ENCODE results near the gene PRDM16.
"Not testable (repeated sequence)": the region's sequence is repeated elsewhere in the genome, so short reads cannot be mapped to it uniquely, and the experiment has no call there.

The PRDM16 gene

GRCh38 chr1:3160647-3161145 is 91.7 kb downstream of the PRDM16 start:
- in situ Hi-C loops (cut with HindIII; ENCODE audit: low pct_unique_long_range_greater_than_20kb, low sequenced_read_pairs) = no loop called here
- DNase-seq (ENCODE audit: low read depth in 1 of 2, low spot score in 1 of 2) = no peak
- TF ChIP-seq JUND (IDR thresholded peaks at IDR 0.05; ENCODE audit: low read depth) = no peak

GRCh38 chr1:3161176-3161840 is 92.3 kb downstream of the PRDM16 start:
- in situ Hi-C loops (cut with HindIII; ENCODE audit: low pct_unique_long_range_greater_than_20kb, low sequenced_read_pairs) = no loop called here
- no peak for TF ChIP-seq JUND (IDR thresholded peaks at IDR 0.05; ENCODE audit: low read depth)
- no peak for DNase-seq (ENCODE audit: low read depth in 1 of 2, low spot score in 1 of 2)

- no peak for TF ChIP-seq JUND (IDR thresholded peaks at IDR 0.05; ENCODE audit: low read depth)
- in situ Hi-C loops (cut with HindIII; ENCODE audit: low pct_unique_long_range_greater_than_20kb, low sequenced_read_pairs) = no loop called here
- no peak for DNase-seq (ENCODE audit: low read depth in 1 of 2, low spot score in 1 of 2)
Measured at GRCh38 chr1:3162322-3162882, 93.4 kb downstream of the PRDM16 start.

- in situ Hi-C loops (cut with HindIII; ENCODE audit: low pct_unique_long_range_greater_than_20kb, low sequenced_read_pairs) = no loop called here
- no peak for DNase-seq (ENCODE audit: low read depth in 1 of 2, low spot score in 1 of 2)
- TF ChIP-seq JUND (IDR thresholded peaks at IDR 0.05; ENCODE audit: low read depth) = no peak
Measured at GRCh38 chr1:3163356-3163755, 94.4 kb downstream of the PRDM16 start.

GRCh38 chr1:3164671-3165070 is 95.7 kb downstream of the PRDM16 start:
- no peak for TF ChIP-seq JUND (IDR thresholded peaks at IDR 0.05; ENCODE audit: low read depth)
- in situ Hi-C loops (cut with HindIII; ENCODE audit: low pct_unique_long_range_greater_than_20kb, low sequenced_read_pairs) = no loop called here
- DNase-seq (ENCODE audit: low read depth in 1 of 2, low spot score in 1 of 2) = no peak

GRCh38 chr1:3165189-3165588 is 96.2 kb downstream of the PRDM16 start:
- DNase-seq (ENCODE audit: low read depth in 1 of 2, low spot score in 1 of 2); in situ Hi-C loops (cut with HindIII; ENCODE audit: low pct_unique_long_range_greater_than_20kb, low sequenced_read_pairs): not testable (repeated sequence)

- no peak for DNase-seq (ENCODE audit: low read depth in 1 of 2, low spot score in 1 of 2)
- no peak for TF ChIP-seq JUND (IDR thresholded peaks at IDR 0.05; ENCODE audit: low read depth)
- in situ Hi-C loops (cut with HindIII; ENCODE audit: low pct_unique_long_range_greater_than_20kb, low sequenced_read_pairs) = no loop called here
Measured at GRCh38 chr1:3166206-3166918, 97.4 kb downstream of the PRDM16 start.

- in situ Hi-C loops (cut with HindIII; ENCODE audit: low pct_unique_long_range_greater_than_20kb, low sequenced_read_pairs) = no loop called here
- TF ChIP-seq JUND (IDR thresholded peaks at IDR 0.05; ENCODE audit: low read depth) = no peak
- DNase-seq (ENCODE audit: low read depth in 1 of 2, low spot score in 1 of 2) = no peak
Measured at GRCh38 chr1:3167255-3167654, 98.3 kb downstream of the PRDM16 start.

GRCh38 chr1:3168678-3169077 is 99.7 kb downstream of the PRDM16 start:
- no peak for DNase-seq (ENCODE audit: low read depth in 1 of 2, low spot score in 1 of 2)
- TF ChIP-seq JUND (IDR thresholded peaks at IDR 0.05; ENCODE audit: low read depth) = no peak
- in situ Hi-C loops (cut with HindIII; ENCODE audit: low pct_unique_long_range_greater_than_20kb, low sequenced_read_pairs) = no loop called here

- DNase-seq (ENCODE audit: low read depth in 1 of 2, low spot score in 1 of 2) = no peak
- TF ChIP-seq JUND (IDR thresholded peaks at IDR 0.05; ENCODE audit: low read depth) = no peak
- in situ Hi-C loops (cut with HindIII; ENCODE audit: low pct_unique_long_range_greater_than_20kb, low sequenced_read_pairs) = no loop called here
Measured at GRCh38 chr1:3169665-3170356, 100.8 kb downstream of the PRDM16 start.

GRCh38 chr1:3170561-3171453 is 101.8 kb downstream of the PRDM16 start:
- in situ Hi-C loops (cut with HindIII; ENCODE audit: low pct_unique_long_range_greater_than_20kb, low sequenced_read_pairs) = no loop called here
- TF ChIP-seq JUND (IDR thresholded peaks at IDR 0.05; ENCODE audit: low read depth) = no peak
- DNase-seq (ENCODE audit: low read depth in 1 of 2, low spot score in 1 of 2) = no peak

GRCh38 chr1:3171761-3172160 is 102.8 kb downstream of the PRDM16 start:
- no peak for DNase-seq (ENCODE audit: low read depth in 1 of 2, low spot score in 1 of 2)
- TF ChIP-seq JUND (IDR thresholded peaks at IDR 0.05; ENCODE audit: low read depth) = no peak
- in situ Hi-C loops (cut with HindIII; ENCODE audit: low pct_unique_long_range_greater_than_20kb, low sequenced_read_pairs) = no loop called here

Data from T47D (cell line).